Stomach (tissue), 4 donors: ENCODE measurements around the gene ACSF3.

ENCODE experiments used
- CTCF ChIP-seq, 7 experiments: fragments of 450-650 bp in 4 of 7; fragments of 200-600 bp in 3 of 7; sonication (generic) in 3 of 7; IDR thresholded peaks; one replicate each; pipeline ENCODE4 v1.5.1; 2016 to 2019; ENCODE audit warnings: antibody characterized with exemption in 7 of 7, control low read depth in 2 of 7, mild to moderate bottlenecking in 1 of 7
- EP300 ChIP-seq: sonication (generic); formaldehyde crosslinking; IDR thresholded peaks from one replicate; pipeline ENCODE4 v1.6.1; 2017; ENCODE audit warnings: antibody characterized with exemption
- POLR2A ChIP-seq, 4 donors: fragments of 450-650 bp; IDR thresholded peaks; one replicate each; pipeline ENCODE4 v1.6.1; 2016; ENCODE audit warnings: antibody characterized with exemption in 4 of 4, control low read depth in 2 of 4, mild to moderate bottlenecking in 1 of 4, moderate library complexity in 1 of 4

GRCh38 chr16:89092013-89092412 lies 1.6 kb upstream of the ACSF3 start:
- no peak for TF ChIP-seq CTCF (IDR thresholded peaks at IDR 0.05)
- no peak for TF ChIP-seq EP300
- TF ChIP-seq POLR2A (IDR thresholded peaks at IDR 0.05) = no peak
